H1 (cell line): ENCODE data around the gene MEIOSIN. TPM values are rescaled to one million over a fixed set of nuclear protein-coding genes. Genes with fewer than 3 reads are reported as not detected.

ENCODE experiments used
- BACH1 ChIP-seq: IDR thresholded peaks from 2 replicates; pipeline ENCODE4 v1.6.1; 2012; ENCODE audit warnings: low read length, improper control_type of control experiment
- CBX5 ChIP-seq: fragments of 300-800, 300-1000 bp; sonication (generic); IDR thresholded peaks from 2 replicates; pipeline ENCODE4 v1.7.1; 2016; ENCODE audit warnings: antibody characterized with exemption, low read length, low read depth
- CBX8 ChIP-seq: fragments of 300-800, 300-1000 bp; sonication (generic); IDR thresholded peaks from 2 replicates; pipeline ENCODE4 v1.7.1; 2016; ENCODE audit warnings: low read depth, low read length, borderline replicate concordance
- CEBPB ChIP-seq: IDR thresholded peaks from 2 replicates; pipeline ENCODE4 v1.6.1; 2012; ENCODE audit warnings: low read depth, low read length
- CREB1 ChIP-seq: IDR thresholded peaks from 2 replicates; pipeline ENCODE4 v1.6.1; 2012; ENCODE audit warnings: inconsistent platforms
- EGR1 ChIP-seq: IDR thresholded peaks from 2 replicates; pipeline ENCODE4 v1.6.1; 2011; ENCODE audit warnings: low read depth, low read length, borderline replicate concordance
- MAFK ChIP-seq: IDR thresholded peaks from 2 replicates; pipeline ENCODE4 v1.6.1; 2012; ENCODE audit warnings: low read depth, mild to moderate bottlenecking, improper control_type of control experiment, low read length
- PHF8 ChIP-seq: fragments of 200-600 bp; sonication (generic); conservative IDR thresholded peaks from 2 replicates; pipeline ENCODE4 v1.7.1; 2012; ENCODE audit warnings: low read depth, mild to moderate bottlenecking, inconsistent platforms, low read length, moderate library complexity
- POLR2AphosphoS5 ChIP-seq: IDR thresholded peaks from 2 replicates; pipeline ENCODE4 v1.6.1; 2011; ENCODE audit warnings: low read depth, low read length
- POU5F1 ChIP-seq: IDR thresholded peaks from 2 replicates; pipeline ENCODE4 v1.6.1; 2011; ENCODE audit warnings: low read depth, mild to moderate bottlenecking, low read length, moderate library complexity
- RBBP5 ChIP-seq: IDR thresholded peaks from 2 replicates; pipeline ENCODE4 v1.7.1; 2012; ENCODE audit warnings: low read depth, mild to moderate bottlenecking, inconsistent platforms, low read length, moderate library complexity, borderline replicate concordance
- RFX5 ChIP-seq: IDR thresholded peaks from 2 replicates; pipeline ENCODE4 v1.6.1; 2011; ENCODE audit warnings: low read depth, low read length, improper control_type of control experiment, borderline replicate concordance
- SP1 ChIP-seq: IDR thresholded peaks from 2 replicates; pipeline ENCODE4 v1.6.1; 2011; ENCODE audit warnings: low read depth, low read length
- SP4 ChIP-seq: IDR thresholded peaks from 2 replicates; pipeline ENCODE4 v1.6.1; 2012; ENCODE audit warnings: low read length, inconsistent platforms
- SRF ChIP-seq: IDR thresholded peaks from 2 replicates; pipeline ENCODE4 v1.6.1; 2011; ENCODE audit warnings: mild to moderate bottlenecking, low read depth, low read length, moderate library complexity
- TAF1 ChIP-seq: IDR thresholded peaks from 2 replicates; pipeline ENCODE4 v1.6.1; 2011; ENCODE audit warnings: mild to moderate bottlenecking, low read depth, low read length
- YY1 ChIP-seq: IDR thresholded peaks from 2 replicates; pipeline ENCODE4 v1.6.1; 2011; ENCODE audit warnings: low read depth, mild to moderate bottlenecking, low read length
- polyA plus RNA-seq, 7 experiments: library from polyadenylated mRNA; depleted of rRNA in 3 of 7; stranded (reverse) in 5 of 7; unstranded in 2 of 7; fragments of >200 nt in 5 of 7; fragments of 200-250 nt in 2 of 7; gene quantifications; 1 replicate in 5 of 7; 2 replicates in 1 of 7; 4 replicates in 1 of 7; pipeline versions ENCODE4 v1.2.1 to v1.2.3, GENCODE V29; 2011 to 2013; ENCODE audit warnings: missing spikeins in 2 of 7, mixed read lengths in 2 of 7
- total RNA-seq: library from RNA; stranded (reverse); fragmentation: NEBNext Ultra II Directional; extraction: Animal tissue kit (Norgen Biotek cat#: 25700); gene quantifications from 2 replicates; pipeline ENCODE4 v1.2.1, GENCODE V29; 2021
- TF ChIP-seq, protein P1 (sequence below): IDR thresholded peaks from 2 replicates; pipeline ENCODE4 v1.6.1; 2012; ENCODE audit warnings: inconsistent platforms
- TF ChIP-seq, protein P2 (sequence below): IDR thresholded peaks from 2 replicates; pipeline ENCODE4 v1.6.1; 2012; ENCODE audit warnings: inconsistent platforms
- TF ChIP-seq, protein P3 (sequence below): IDR thresholded peaks from 2 replicates; pipeline ENCODE4 v1.6.1; 2011; ENCODE audit warnings: low read depth, mild to moderate bottlenecking, low read length; ENCODE audit not compliant: insufficient read depth
- TF ChIP-seq, protein P4 (sequence below): IDR thresholded peaks from 2 replicates; pipeline ENCODE4 v1.6.1; 2012; ENCODE audit warnings: low read length, inconsistent platforms

The MEIOSIN gene
- total and polyA plus RNA-seq, 2 of the 8 experiments (the other 6 are each of a cell fraction or from before 2014, with no cell fraction given): 0.11 TPM; not detected in 1

DNA sequence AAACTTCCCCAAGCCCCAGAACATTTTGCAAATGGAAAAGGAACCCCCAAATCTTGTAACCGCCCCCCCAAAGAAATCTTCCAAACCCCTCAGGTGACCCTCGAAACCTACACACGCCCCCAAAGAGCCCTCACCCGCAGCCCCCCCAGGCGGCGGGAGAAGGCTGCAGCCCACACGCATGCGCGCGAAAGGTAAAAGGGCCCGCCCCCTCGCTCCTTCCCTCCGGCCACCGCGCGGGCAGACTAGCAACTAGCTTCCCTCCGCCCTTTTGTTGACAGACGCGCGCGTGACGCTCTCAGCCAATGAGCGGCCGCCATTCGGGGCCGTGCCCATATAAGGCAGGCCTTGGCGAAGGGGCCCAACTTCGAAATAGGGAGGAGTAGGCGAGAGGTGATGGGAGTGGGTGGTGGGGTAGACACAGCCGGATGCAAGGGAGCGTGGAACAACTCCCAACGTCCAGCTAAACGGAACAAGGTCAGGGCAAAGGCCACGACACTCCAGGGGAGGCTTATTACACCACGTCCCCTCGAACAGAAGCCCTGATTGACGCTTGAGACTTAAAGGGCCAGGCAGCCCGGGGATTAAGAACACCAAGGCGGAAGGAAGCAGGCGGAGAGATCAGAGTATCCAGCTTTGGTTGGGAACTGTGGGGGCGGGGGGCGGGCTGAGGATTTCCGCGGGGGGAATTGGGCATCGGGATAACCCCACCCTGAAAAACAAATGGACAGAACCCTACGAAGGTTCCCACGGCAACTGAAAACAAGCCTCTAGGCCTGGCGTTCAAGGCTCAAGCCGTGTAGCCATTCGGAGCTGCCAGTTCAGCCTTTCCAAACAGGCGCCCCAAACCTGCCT, 15.9 kb upstream of the MEIOSIN start (continued):
- TF ChIP-seq, protein P1, sequence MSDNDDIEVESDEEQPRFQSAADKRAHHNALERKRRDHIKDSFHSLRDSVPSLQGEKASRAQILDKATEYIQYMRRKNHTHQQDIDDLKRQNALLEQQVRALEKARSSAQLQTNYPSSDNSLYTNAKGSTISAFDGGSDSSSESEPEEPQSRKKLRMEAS: peak; percentile 68; the same call in 1 of the 2 replicates
- TF ChIP-seq SP1 (peak; percentile 79; the same call in 1 of the 2 replicates), CREB1 (peak; percentile 63), EGR1 (peak; percentile 72; the same call in 1 of the 2 replicates), POLR2AphosphoS5 (peak; percentile 82), YY1 (peak; percentile 61; the same call in 1 of the 2 replicates), RFX5 (peak; percentile 46; the same call in 1 of the 2 replicates), RBBP5 (no peak), TAF1 (peak; percentile 20), CBX8 (no peak), SP4 (peak; percentile 89), CBX5 (no peak), MAFK (peak; percentile 67), CEBPB (0 out of 2 replicates have a peak, but pooled peaks have one; percentile 32), SRF (peak; percentile 100), BACH1 (peak; percentile 60), POU5F1 (no peak), PHF8 (peak; percentile 40)
- TF ChIP-seq, protein P2, sequence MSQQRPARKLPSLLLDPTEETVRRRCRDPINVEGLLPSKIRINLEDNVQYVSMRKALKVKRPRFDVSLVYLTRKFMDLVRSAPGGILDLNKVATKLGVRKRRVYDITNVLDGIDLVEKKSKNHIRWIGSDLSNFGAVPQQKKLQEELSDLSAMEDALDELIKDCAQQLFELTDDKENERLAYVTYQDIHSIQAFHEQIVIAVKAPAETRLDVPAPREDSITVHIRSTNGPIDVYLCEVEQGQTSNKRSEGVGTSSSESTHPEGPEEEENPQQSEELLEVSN: 0 out of 2 replicates have a peak, but pooled peaks have one; percentile 36
- TF ChIP-seq, protein P3, sequence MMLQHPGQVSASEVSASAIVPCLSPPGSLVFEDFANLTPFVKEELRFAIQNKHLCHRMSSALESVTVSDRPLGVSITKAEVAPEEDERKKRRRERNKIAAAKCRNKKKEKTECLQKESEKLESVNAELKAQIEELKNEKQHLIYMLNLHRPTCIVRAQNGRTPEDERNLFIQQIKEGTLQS: peak; percentile 56; the same call in 1 of the 2 replicates
- TF ChIP-seq, protein P4, sequence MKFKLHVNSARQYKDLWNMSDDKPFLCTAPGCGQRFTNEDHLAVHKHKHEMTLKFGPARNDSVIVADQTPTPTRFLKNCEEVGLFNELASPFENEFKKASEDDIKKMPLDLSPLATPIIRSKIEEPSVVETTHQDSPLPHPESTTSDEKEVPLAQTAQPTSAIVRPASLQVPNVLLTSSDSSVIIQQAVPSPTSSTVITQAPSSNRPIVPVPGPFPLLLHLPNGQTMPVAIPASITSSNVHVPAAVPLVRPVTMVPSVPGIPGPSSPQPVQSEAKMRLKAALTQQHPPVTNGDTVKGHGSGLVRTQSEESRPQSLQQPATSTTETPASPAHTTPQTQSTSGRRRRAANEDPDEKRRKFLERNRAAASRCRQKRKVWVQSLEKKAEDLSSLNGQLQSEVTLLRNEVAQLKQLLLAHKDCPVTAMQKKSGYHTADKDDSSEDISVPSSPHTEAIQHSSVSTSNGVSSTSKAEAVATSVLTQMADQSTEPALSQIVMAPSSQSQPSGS: no peak
